Measurements from ENCODE around the gene HSD17B10.

DNA sequence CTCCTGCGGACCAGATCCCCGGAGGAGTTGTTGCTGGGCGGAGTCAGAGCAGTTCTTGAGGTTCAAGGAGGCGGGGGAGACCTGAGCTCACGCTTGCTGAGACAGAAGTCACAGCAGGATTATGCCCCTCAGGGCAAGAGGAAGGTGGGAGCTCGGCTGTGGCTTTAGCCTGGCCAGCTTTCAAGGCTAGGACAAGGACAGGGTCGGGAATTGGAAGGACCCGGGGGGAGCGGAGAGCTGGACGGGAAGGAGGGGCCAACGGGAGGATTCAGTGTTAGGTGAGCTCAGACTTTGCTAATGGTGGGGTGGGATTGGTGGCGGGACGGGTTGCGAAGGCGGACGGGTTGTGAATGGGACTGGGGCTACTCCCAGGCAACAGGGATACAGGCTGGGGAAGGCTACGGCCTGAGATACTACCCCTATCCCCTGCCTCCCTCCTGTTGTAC, 11.3 kb downstream of the HSD17B10 start, which contains the start of gene RIBC1:
- TF ChIP-seq REST (IDR thresholded peaks at IDR 0.05; ENCODE audit: borderline replicate concordance) (no peak), EZH2 (IDR thresholded peaks at IDR 0.05; ENCODE audit: borderline replicate concordance, insufficient read depth, low read length, poor library complexity, severe bottlenecking) (no peak), CTCF (IDR thresholded peaks at IDR 0.05; ENCODE audit: poor library complexity, severe bottlenecking) (no peak), POLR2AphosphoS5 (IDR thresholded peaks at IDR 0.05) (no peak)
